Endothelial cell of umbilical vein (primary cell): Measurements from ENCODE around the gene ISM2. TPM values are rescaled to one million over a fixed set of nuclear protein-coding genes. Genes with fewer than 3 reads are reported as not detected.

ENCODE experiments used
- BruUV-seq: library from RNA; stranded (reverse); fragments of 400-500 nt; replicated peaks from 2 replicates; lab custom pipeline; 2021; lab: Mats Ljungman, UMichigan
- CTCF ChIA-PET: fragments of 300-600, 350-600 bp; sonication (Branson Sonifier 250); formaldehyde crosslinking; loops from one replicate; lab custom pipeline; 2021; ENCODE audit warnings: antibody characterized with exemption, inconsistent platforms; lab: Charles Lee
- POLR2A ChIA-PET: fragments of 300-600, 350-600 bp; sonication (Branson Sonifier 250); formaldehyde crosslinking; loops from one replicate; lab custom pipeline; 2021; ENCODE audit warnings: antibody characterized with exemption, inconsistent platforms; lab: Charles Lee
- DNase-seq: peaks from one replicate; pipeline ENCODE4 v3.0.0-alpha.2; 2011; ENCODE audit warnings: low read depth, low spot score
- FAIRE-seq: peaks from 2 replicates; lab custom pipeline; 2011; peaks lifted over from hg19 to GRCh38; lab: Jason Lieb, UNC
- H2AFZ ChIP-seq: 2 replicates; pipeline ENCODE4 v1.6.0; 2012; ENCODE audit warnings: low read depth, low read length, control low read depth, inconsistent platforms
- H3K27ac ChIP-seq: 2 replicates; pipeline ENCODE4 v1.5.1; 2011; ENCODE audit warnings: low read depth, mild to moderate bottlenecking, control low read depth, low read length, moderate library complexity; ENCODE audit not compliant: insufficient read depth
- H3K27me3 ChIP-seq, 2 experiments: 2 replicates each; pipeline versions ENCODE4 v1.6.0 to v1.6.1; 2011; ENCODE audit warnings: low read length in 2 of 2, mixed read lengths in 1 of 2; ENCODE audit not compliant: control insufficient read depth in 2 of 2, insufficient read depth in 2 of 2
- H3K36me3 ChIP-seq, 2 experiments: 2 replicates in 1 of 2; 3 replicates in 1 of 2; pipeline ENCODE4 v1.5.1; 2011; ENCODE audit warnings: low read length in 2 of 2, mild to moderate bottlenecking in 1 of 2, moderate library complexity in 1 of 2; ENCODE audit not compliant: control insufficient read depth in 2 of 2, insufficient read depth in 2 of 2; ENCODE audit errors: extremely low read depth in 1 of 2
- H3K4me1 ChIP-seq: 3 replicates; pipeline ENCODE4 v1.5.1; 2011; ENCODE audit warnings: mild to moderate bottlenecking, low read length; ENCODE audit not compliant: control insufficient read depth, insufficient read depth; ENCODE audit errors: extremely low read depth
- H3K4me2 ChIP-seq: 2 replicates; pipeline ENCODE4 v1.6.1; 2011; ENCODE audit warnings: low read length, control low read depth, mixed read lengths; ENCODE audit not compliant: insufficient read depth
- H3K4me3 ChIP-seq, 3 experiments: fragments of 200-600 bp in 1 of 3; sonication (generic), shearing (Covaris generic) in 1 of 3; replicated peaks in 1 of 3; 2 replicates each; pipeline ENCODE4 v1.5.1; 2011 to 2016; ENCODE audit warnings: control low read depth in 3 of 3, low read length in 3 of 3, mild to moderate bottlenecking in 2 of 3, inconsistent platforms in 1 of 3, low read depth in 1 of 3, moderate library complexity in 1 of 3; ENCODE audit not compliant: insufficient read depth in 1 of 3
- H3K79me2 ChIP-seq: 2 replicates; pipeline ENCODE4 v1.6.0; 2012; ENCODE audit warnings: low read length, inconsistent platforms; ENCODE audit not compliant: control insufficient read depth, insufficient read depth
- H3K9ac ChIP-seq: replicated peaks from 2 replicates; pipeline ENCODE3; 2011; ENCODE audit warnings: low read length, control low read depth; ENCODE audit not compliant: insufficient read depth; ENCODE audit errors: extremely low read depth
- H3K9me1 ChIP-seq: replicated peaks from 3 replicates; pipeline ENCODE4 v1.6.0; 2011; ENCODE audit warnings: mild to moderate bottlenecking, low read length; ENCODE audit not compliant: control insufficient read depth, insufficient read depth; ENCODE audit errors: extremely low read depth
- H3K9me3 ChIP-seq: replicated peaks from 2 replicates; pipeline ENCODE4 v1.5.1; 2012; ENCODE audit warnings: low read length, inconsistent platforms; ENCODE audit not compliant: control insufficient read depth, insufficient read depth
- H4K20me1 ChIP-seq: replicated peaks from 2 replicates; pipeline ENCODE3; 2011; ENCODE audit warnings: mild to moderate bottlenecking, low read length; ENCODE audit not compliant: control insufficient read depth, insufficient read depth; ENCODE audit errors: extremely low read depth
- EZH2 ChIP-seq: IDR thresholded peaks from 2 replicates; pipeline ENCODE4 v1.6.1; 2012; ENCODE audit warnings: borderline replicate concordance, low read depth, mild to moderate bottlenecking, moderate library complexity, low read length, inconsistent platforms; ENCODE audit not compliant: severe bottlenecking
- FOS ChIP-seq: IDR thresholded peaks from 2 replicates; pipeline ENCODE4 v1.6.1; 2011; ENCODE audit warnings: mild to moderate bottlenecking, low read length, moderate library complexity, borderline replicate concordance; ENCODE audit not compliant: insufficient read depth
- dilution Hi-C: fragments of 300-500 bp; cut with MboI; formaldehyde crosslinking; loops from one replicate; pipeline ENCODE4 v1.15.0; 2019; ENCODE audit warnings: low sequenced_read_pairs; ENCODE audit not compliant: extremely low pct_ligation_motif_present
- intact Hi-C: fragments of 100-400 bp; cut with micrococcal nuclease; formaldehyde crosslinking; loops from one replicate; pipeline ENCODE4 v1.10.0; 2022
- polyA plus RNA-seq, 4 experiments: library from polyadenylated mRNA; depleted of rRNA in 3 of 4; stranded (reverse) in 3 of 4; unstranded in 1 of 4; fragments of >200 nt; gene quantifications; 2 replicates each; pipeline versions ENCODE4 v1.2.1 to v1.2.3, GENCODE V29; 2011 to 2012; ENCODE audit warnings: missing spikeins in 1 of 4
- total RNA-seq: library from RNA; stranded (reverse); gene quantifications from 2 replicates; pipeline ENCODE4 v1.2.3, GENCODE V29; 2021
- TF ChIP-seq, protein P1 (sequence below), 2 donors: IDR thresholded peaks; 1 replicate in 1 of 2; 2 replicates in 1 of 2; pipeline ENCODE4 v1.5.1; 2011; ENCODE audit warnings: low read length in 2 of 2, mild to moderate bottlenecking in 2 of 2, moderate library complexity in 2 of 2, control low read depth in 1 of 2, inconsistent platforms in 1 of 2, low read depth in 1 of 2; ENCODE audit not compliant: insufficient read depth in 1 of 2; ENCODE audit errors: extremely low read depth in 1 of 2

The ISM2 gene
- total and polyA plus RNA-seq, 2 donors (not counting 3 experiments of a cell fraction or from before 2014, with no cell fraction given), result not detected

DNA sequence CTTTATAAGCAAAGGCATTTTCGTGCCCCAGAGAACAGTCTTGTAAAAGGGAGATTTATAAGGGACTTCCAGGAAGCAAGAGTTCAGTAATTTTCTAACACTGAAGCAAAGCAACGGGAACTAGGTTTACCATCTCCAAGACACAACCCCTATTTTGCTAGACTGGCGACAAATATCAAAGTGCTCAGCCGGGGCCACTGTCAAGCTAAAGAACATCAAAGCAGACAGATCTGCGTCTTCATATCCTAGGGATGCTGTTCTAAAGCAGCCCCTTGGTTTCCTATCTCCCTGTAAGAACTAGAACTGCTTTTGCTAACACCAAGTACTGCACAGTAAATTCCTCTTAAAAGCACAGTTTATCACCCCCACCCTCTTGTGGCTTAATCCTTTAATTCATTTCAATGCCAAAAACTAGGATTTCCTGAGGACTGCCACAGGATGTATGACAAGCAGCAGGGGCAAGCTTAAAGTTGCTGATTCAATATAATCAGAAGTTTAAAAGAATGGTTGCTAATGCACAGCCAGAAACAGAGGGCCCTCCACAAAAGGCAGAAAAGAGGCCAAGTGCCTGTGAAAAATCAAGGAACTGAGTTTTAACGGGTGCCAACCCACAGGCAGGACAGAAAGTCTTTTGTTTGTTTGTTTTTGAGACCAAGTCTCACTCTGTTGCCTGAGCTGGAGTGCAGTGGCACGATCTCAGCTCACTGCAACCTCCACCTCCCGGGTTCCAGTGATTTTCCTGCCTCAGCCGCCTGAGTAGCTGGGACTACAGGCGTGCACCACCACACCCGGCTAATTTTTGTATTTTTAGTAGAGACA lies 44.0 kb upstream of the ISM2 start:
- Histone ChIP-seq H3K4me3 (peak overlapping the region in 1 of 3 experiments; percentile 47), H3K79me2 (peaks cover 9% of the 10 kb centered on the region), H3K36me3 (peaks cover 3 to 6% of the 10 kb centered on the region in 2 experiments), H3K4me2 (peak overlapping the region; percentile 84), H3K27me3 (no peaks in the 10 kb centered on the region), H3K27ac (peak overlapping the region; percentile 79), H3K9me1 (no peaks in the 10 kb centered on the region), H2AFZ (no peak overlapping the region), H4K20me1 (no peaks in the 10 kb centered on the region), H3K9ac (peak overlapping the region; percentile 68), H3K4me1 (peaks cover 34% of the 10 kb centered on the region), H3K9me3 (no peaks in the 10 kb centered on the region)
- ChIA-PET CTCF (interaction anchor here (0.8 to 2.8 kb wide), 6 partner anchors 9 to 390 kb away, joined by 3 to 25 read pairs (median 4); partner anchors contain the start of genes AHSA1 and VIPAS39), POLR2A (interaction anchor here (0.7 to 1.0 kb wide), 2 partner anchors 50 to 83 kb away, joined by 3 to 4 read pairs; no protein-coding TSS in a partner anchor)
- FAIRE-seq, result peak; percentile 68
- BruUV-seq, result no TSS peak
- peak; percentile 91 for DNase-seq
- intact Hi-C loops, result loop anchor here (2.0 kb wide), 2 partner anchors 84 to 222 kb away; partner anchors contain the start of genes AHSA1, GSTZ1 and POMT2
- dilution Hi-C loops, result no loop called here
- TF ChIP-seq EZH2 (no peak), FOS (peak; percentile 22)
- TF ChIP-seq, protein P1, sequence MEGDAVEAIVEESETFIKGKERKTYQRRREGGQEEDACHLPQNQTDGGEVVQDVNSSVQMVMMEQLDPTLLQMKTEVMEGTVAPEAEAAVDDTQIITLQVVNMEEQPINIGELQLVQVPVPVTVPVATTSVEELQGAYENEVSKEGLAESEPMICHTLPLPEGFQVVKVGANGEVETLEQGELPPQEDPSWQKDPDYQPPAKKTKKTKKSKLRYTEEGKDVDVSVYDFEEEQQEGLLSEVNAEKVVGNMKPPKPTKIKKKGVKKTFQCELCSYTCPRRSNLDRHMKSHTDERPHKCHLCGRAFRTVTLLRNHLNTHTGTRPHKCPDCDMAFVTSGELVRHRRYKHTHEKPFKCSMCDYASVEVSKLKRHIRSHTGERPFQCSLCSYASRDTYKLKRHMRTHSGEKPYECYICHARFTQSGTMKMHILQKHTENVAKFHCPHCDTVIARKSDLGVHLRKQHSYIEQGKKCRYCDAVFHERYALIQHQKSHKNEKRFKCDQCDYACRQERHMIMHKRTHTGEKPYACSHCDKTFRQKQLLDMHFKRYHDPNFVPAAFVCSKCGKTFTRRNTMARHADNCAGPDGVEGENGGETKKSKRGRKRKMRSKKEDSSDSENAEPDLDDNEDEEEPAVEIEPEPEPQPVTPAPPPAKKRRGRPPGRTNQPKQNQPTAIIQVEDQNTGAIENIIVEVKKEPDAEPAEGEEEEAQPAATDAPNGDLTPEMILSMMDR (IDR thresholded peaks at IDR 0.05; ENCODE audit: extremely low read depth in 1 of 2, insufficient read depth in 1 of 2, low read depth in 1 of 2, low read length in 2 of 2), result no peak
